H1 (cell line): Measurements from ENCODE around the gene SMIM1. TPM values are rescaled to one million over a fixed set of nuclear protein-coding genes. Genes with fewer than 3 reads are reported as not detected.
A peak's percentile ranks its signal among the peaks of the same experiment; 100 is the strongest.

Experiments used
- CHD2 ChIP-seq: IDR thresholded peaks from 2 replicates; pipeline ENCODE4 v1.6.1; 2012; ENCODE audit warnings: low read length, improper control_type of control experiment
- RAD21 ChIP-seq, 2 experiments: IDR thresholded peaks in 1 of 2; conservative IDR thresholded peaks in 1 of 2; 2 replicates each; pipeline ENCODE4 v1.6.1; 2011; ENCODE audit warnings: low read depth in 2 of 2, low read length in 2 of 2, improper control_type of control experiment in 1 of 2, inconsistent platforms in 1 of 2, mild to moderate bottlenecking in 1 of 2, moderate library complexity in 1 of 2
- polyA plus RNA-seq, 7 experiments: library from polyadenylated mRNA; depleted of rRNA in 3 of 7; stranded (reverse) in 5 of 7; unstranded in 2 of 7; fragments of >200 nt in 5 of 7; fragments of 200-250 nt in 2 of 7; gene quantifications; 1 replicate in 5 of 7; 2 replicates in 1 of 7; 4 replicates in 1 of 7; pipeline versions ENCODE4 v1.2.1 to v1.2.3, GENCODE V29; 2011 to 2013; ENCODE audit warnings: missing spikeins in 2 of 7, mixed read lengths in 2 of 7
- total RNA-seq: library from RNA; stranded (reverse); fragmentation: NEBNext Ultra II Directional; extraction: Animal tissue kit (Norgen Biotek cat#: 25700); gene quantifications from 2 replicates; pipeline ENCODE4 v1.2.1, GENCODE V29; 2021

Gene SMIM1
- total and polyA plus RNA-seq, 2 of the 8 experiments (the other 6 are each of a cell fraction or from before 2014, with no cell fraction given) = 7.7 to 9.7 TPM

- TF ChIP-seq CHD2 (no peak), RAD21 (IDR thresholded peaks at IDR 0.05 in 1 of 2, conservative IDR thresholded peaks at IDR 0.05 in 1 of 2; ENCODE audit: low read depth in 2 of 2, low read length in 2 of 2) (peak; percentile 87 to 90)
- TF ChIP-seq, all 59 proteins: peak for 2
Measured at GRCh38 chr1:3785456-3786157, 13.1 kb downstream of the SMIM1 start (continued).
